ENCODE data around the gene OOSP2.
"Not testable (repeated sequence)": the region's sequence is repeated elsewhere in the genome, so short reads cannot be mapped to it uniquely, and the experiment has no call there.

OOSP2 gene

GRCh38 chr11:60059521-60060240, 19.5 kb downstream of the OOSP2 start:
- no peak overlapping the region for H3K4me3 ChIP-seq (ENCODE audit: low read depth, low read length)
- DNase-seq (ENCODE audit: low read depth), result no peak
- TF ChIP-seq CTCF (conservative IDR thresholded peaks at IDR 0.05; ENCODE audit: low read depth, low read length), result no peak

GRCh38 chr11:60064111-60064510, 23.9 kb downstream of the OOSP2 start:
- no peak for DNase-seq (ENCODE audit: low read depth)
- no peak for TF ChIP-seq CTCF (conservative IDR thresholded peaks at IDR 0.05; ENCODE audit: low read depth, low read length)
- H3K4me3 ChIP-seq (ENCODE audit: low read depth, low read length), result no peak overlapping the region

GRCh38 chr11:60065801-60066200, 25.6 kb downstream of the OOSP2 start:
- no peak overlapping the region for H3K4me3 ChIP-seq (ENCODE audit: low read depth, low read length)
- TF ChIP-seq CTCF (conservative IDR thresholded peaks at IDR 0.05; ENCODE audit: low read depth, low read length), result no peak
- DNase-seq (ENCODE audit: low read depth), result no peak

- no peak for TF ChIP-seq CTCF (conservative IDR thresholded peaks at IDR 0.05; ENCODE audit: low read depth, low read length)
- no peak overlapping the region for H3K4me3 ChIP-seq (ENCODE audit: low read depth, low read length)
- no peak for DNase-seq (ENCODE audit: low read depth)
These were observed 29.2 kb downstream of the OOSP2 start for GRCh38 chr11:60069450-60069849.

GRCh38 chr11:60071644-60072043, 31.4 kb downstream of the OOSP2 start:
- DNase-seq (ENCODE audit: low read depth), result not testable (repeated sequence)

GRCh38 chr11:60077216-60077817, 37.1 kb downstream of the OOSP2 start:
- H3K4me3 ChIP-seq (ENCODE audit: low read depth, low read length), result no peak overlapping the region
- TF ChIP-seq CTCF (conservative IDR thresholded peaks at IDR 0.05; ENCODE audit: low read depth, low read length), result no peak
- DNase-seq (ENCODE audit: low read depth), result no peak

More at GRCh38 chr11:60071644-60072043, 31.4 kb downstream of the OOSP2 start:
- H3K4me3 ChIP-seq (ENCODE audit: low read depth, low read length), result not testable (repeated sequence)

GRCh38 chr11:60077981-60078380, 37.8 kb downstream of the OOSP2 start:
- H3K4me3 ChIP-seq (ENCODE audit: low read depth, low read length), result no peak overlapping the region
- no peak for TF ChIP-seq CTCF (conservative IDR thresholded peaks at IDR 0.05; ENCODE audit: low read depth, low read length)
- DNase-seq (ENCODE audit: low read depth), result no peak

All from choroid plexus epithelial cell (primary cell).